ENCODE measurements around the gene LMLN. TPM values are rescaled to one million over a fixed set of nuclear protein-coding genes. Genes with fewer than 3 reads are reported as not detected.
A peak's percentile ranks its signal among the peaks of the same experiment; 100 is the strongest.
"Not testable (repeated sequence)": the region's sequence is repeated elsewhere in the genome, so short reads cannot be mapped to it uniquely, and the experiment has no call there.

LMLN gene
- 10 to 100 TPM in 2 of 4 donors, 1 to 10 TPM in 2; 6.4 to 14.5 (median 9.2) TPM for polyA plus RNA-seq (ENCODE audit: insufficient read length in 4 of 4)

- DNase-seq (ENCODE audit: low read depth in 4 of 4, low spot score in 2 of 4), result peak; percentile 63 to 89 (median 86)
These were observed at the start of gene LMLN for GRCh38 chr3:197959891-197960693. LMLN (plus strand) TSS chr3:197960217; CDS start chr3:197960246, 29 bp downstream.

GRCh38 chr3:197912741-197913476 lies 47.1 kb upstream of the LMLN start:
- DNase-seq (ENCODE audit: low read depth in 4 of 4, low spot score in 2 of 4), result no peak

GRCh38 chr3:197913641-197914380 lies 46.2 kb upstream of the LMLN start:
- DNase-seq (ENCODE audit: low read depth in 4 of 4, low spot score in 2 of 4), result no peak

GRCh38 chr3:197921429-197922275 lies 38.4 kb upstream of the LMLN start:
- not testable (repeated sequence) for DNase-seq (ENCODE audit: low read depth in 4 of 4, low spot score in 2 of 4)

- no peak for DNase-seq (ENCODE audit: low read depth in 4 of 4, low spot score in 2 of 4)
These were observed 33.6 kb upstream of the LMLN start for GRCh38 chr3:197926418-197926817.

- DNase-seq (ENCODE audit: low read depth in 4 of 4, low spot score in 2 of 4), result not testable (repeated sequence)
These were observed 32.4 kb upstream of the LMLN start for GRCh38 chr3:197927578-197927977.

GRCh38 chr3:197936819-197937384 lies 23.1 kb upstream of the LMLN start:
- DNase-seq (ENCODE audit: low read depth in 4 of 4, low spot score in 2 of 4), result no peak

- DNase-seq (ENCODE audit: low read depth in 4 of 4, low spot score in 2 of 4), result no peak
These were observed 19.2 kb upstream of the LMLN start for GRCh38 chr3:197940745-197941384.

- DNase-seq (ENCODE audit: low read depth in 4 of 4, low spot score in 2 of 4), result no peak
These were observed 17.0 kb upstream of the LMLN start for GRCh38 chr3:197942956-197943556.

GRCh38 chr3:197949191-197949777 lies 10.7 kb upstream of the LMLN start:
- no peak for DNase-seq (ENCODE audit: low read depth in 4 of 4, low spot score in 2 of 4)

GRCh38 chr3:197949778-197950676 lies 10.0 kb upstream of the LMLN start, which contains the start of gene RPL35A:
RPL35A (plus strand) TSS chr3:197950190; CDS start chr3:197950968, 778 bp downstream.
- DNase-seq (ENCODE audit: low read depth in 4 of 4, low spot score in 2 of 4), result peak; percentile 95 to 100 (median 97)

- DNase-seq (ENCODE audit: low read depth in 4 of 4, low spot score in 2 of 4), result no peak
These were observed 9.3 kb upstream of the LMLN start for GRCh38 chr3:197950677-197951061.

GRCh38 chr3:197951392-197951990 lies 8.5 kb upstream of the LMLN start:
- no peak for DNase-seq (ENCODE audit: low read depth in 4 of 4, low spot score in 2 of 4)

- no peak for DNase-seq (ENCODE audit: low read depth in 4 of 4, low spot score in 2 of 4)
These were observed 7.6 kb upstream of the LMLN start for GRCh38 chr3:197952440-197952839.

- no peak for DNase-seq (ENCODE audit: low read depth in 4 of 4, low spot score in 2 of 4)
These were observed 6.7 kb upstream of the LMLN start for GRCh38 chr3:197953325-197953724.

GRCh38 chr3:197953881-197954280 lies 6.1 kb upstream of the LMLN start:
- DNase-seq (ENCODE audit: low read depth in 4 of 4, low spot score in 2 of 4), result no peak

- DNase-seq (ENCODE audit: low read depth in 4 of 4, low spot score in 2 of 4), result no peak
These were observed 4.0 kb upstream of the LMLN start for GRCh38 chr3:197955892-197956477.
